ENCODE results near the gene LRRTM4.

Gene LRRTM4

DNA sequence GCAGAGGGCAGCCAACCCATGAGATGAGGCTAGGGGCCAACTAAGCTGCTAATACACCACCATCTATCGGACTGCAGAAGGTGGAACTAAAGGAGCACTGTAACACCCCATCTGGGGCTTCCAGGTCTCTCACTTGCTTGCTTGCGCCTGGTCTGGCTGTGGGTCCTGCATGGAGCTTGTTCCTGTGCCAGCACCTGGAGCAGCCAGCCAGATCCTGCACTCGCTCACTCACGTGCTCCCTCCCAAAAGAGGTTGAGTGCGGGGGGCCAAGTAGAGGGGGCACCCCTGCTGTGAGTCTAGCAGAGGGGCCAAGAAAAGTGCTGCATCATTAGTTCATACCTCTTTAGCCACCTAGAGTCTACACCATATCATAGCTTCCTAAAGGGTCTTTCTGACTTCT is 250.9 kb downstream of the LRRTM4 start:
- no peak for DNase-seq (ENCODE audit: low read depth)
- no peak overlapping the region for H3K4me3 ChIP-seq (ENCODE audit: control insufficient read depth, low read depth, low read length)
- TF ChIP-seq, protein P1, sequence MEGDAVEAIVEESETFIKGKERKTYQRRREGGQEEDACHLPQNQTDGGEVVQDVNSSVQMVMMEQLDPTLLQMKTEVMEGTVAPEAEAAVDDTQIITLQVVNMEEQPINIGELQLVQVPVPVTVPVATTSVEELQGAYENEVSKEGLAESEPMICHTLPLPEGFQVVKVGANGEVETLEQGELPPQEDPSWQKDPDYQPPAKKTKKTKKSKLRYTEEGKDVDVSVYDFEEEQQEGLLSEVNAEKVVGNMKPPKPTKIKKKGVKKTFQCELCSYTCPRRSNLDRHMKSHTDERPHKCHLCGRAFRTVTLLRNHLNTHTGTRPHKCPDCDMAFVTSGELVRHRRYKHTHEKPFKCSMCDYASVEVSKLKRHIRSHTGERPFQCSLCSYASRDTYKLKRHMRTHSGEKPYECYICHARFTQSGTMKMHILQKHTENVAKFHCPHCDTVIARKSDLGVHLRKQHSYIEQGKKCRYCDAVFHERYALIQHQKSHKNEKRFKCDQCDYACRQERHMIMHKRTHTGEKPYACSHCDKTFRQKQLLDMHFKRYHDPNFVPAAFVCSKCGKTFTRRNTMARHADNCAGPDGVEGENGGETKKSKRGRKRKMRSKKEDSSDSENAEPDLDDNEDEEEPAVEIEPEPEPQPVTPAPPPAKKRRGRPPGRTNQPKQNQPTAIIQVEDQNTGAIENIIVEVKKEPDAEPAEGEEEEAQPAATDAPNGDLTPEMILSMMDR (IDR thresholded peaks at IDR 0.05; ENCODE audit: control insufficient read depth, insufficient read depth, low read depth, low read length, missing control alignments): no peak

DNA sequence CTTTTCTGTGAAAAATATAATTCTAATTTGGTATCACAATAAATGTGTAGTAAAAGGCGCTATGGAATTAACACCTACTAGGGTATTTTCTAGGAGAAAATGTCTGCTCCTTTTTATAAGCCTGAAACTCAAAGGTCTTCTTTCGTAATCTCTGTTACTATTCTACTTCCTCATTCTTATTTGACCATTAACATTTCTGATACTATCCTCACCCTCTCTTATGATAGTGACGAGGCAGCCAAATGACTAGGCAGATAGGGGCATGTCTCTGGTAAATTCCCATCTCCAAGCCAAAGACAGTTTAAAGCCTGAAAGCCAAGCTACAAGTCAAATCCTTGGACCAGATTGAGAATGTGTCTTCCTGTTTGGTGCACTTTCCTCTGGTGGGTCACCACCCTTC is 251.7 kb downstream of the LRRTM4 start:
- no peak for DNase-seq (ENCODE audit: low read depth)
- H3K4me3 ChIP-seq (ENCODE audit: control insufficient read depth, low read depth, low read length): no peak overlapping the region
- TF ChIP-seq, protein P1 (IDR thresholded peaks at IDR 0.05; ENCODE audit: control insufficient read depth, insufficient read depth, low read depth, low read length, missing control alignments): no peak

DNA sequence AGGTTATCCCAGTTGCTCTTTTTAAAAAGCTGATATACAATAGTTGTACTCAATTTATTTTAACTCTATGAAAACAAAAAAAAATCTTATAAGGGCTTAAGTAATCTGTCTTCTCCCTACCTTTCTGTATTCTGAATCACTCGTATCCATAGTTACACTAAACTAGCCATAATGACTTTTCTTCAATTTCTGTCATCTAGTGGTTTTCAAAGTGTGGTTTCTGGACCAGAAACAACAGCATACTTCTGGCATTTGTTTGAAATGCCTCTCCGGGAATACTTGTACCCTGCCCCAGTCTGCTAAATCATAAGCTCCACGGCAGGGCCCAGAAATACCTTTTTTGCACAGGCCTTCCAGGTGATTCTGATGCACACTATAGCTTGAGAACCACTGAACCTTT is 253.6 kb downstream of the LRRTM4 start:
- no peak for DNase-seq (ENCODE audit: low read depth)
- TF ChIP-seq, protein P1 (IDR thresholded peaks at IDR 0.05; ENCODE audit: control insufficient read depth, insufficient read depth, low read depth, low read length, missing control alignments): no peak
- no peak overlapping the region for H3K4me3 ChIP-seq (ENCODE audit: control insufficient read depth, low read depth, low read length)

DNA sequence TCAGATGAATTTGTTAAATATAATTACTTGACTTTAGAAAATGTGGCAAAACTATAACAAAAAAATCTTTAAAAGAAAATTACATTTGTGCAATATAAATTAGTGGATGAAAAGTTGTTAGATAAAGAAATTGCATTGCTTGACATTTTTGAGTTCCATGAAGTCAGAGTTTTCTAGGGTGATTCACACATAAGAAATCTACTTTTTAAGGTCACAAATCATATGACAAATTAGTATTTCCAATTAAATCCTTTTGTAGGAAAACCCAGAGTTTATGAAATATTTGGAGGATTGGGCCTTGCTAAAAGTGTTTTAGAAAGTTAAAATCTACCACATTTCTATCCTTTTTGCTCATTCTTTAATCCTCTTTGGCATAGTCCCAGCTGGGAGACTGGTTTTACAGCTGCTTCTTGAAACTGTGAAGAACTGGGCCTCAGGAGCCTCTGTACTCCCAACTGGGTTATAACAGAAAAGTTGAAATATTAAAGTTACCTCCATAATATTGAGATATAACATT is 289.2 kb downstream of the LRRTM4 start:
- TF ChIP-seq, protein P1 (IDR thresholded peaks at IDR 0.05; ENCODE audit: control insufficient read depth, insufficient read depth, low read depth, low read length, missing control alignments): no peak
- no peak for DNase-seq (ENCODE audit: low read depth)
- H3K4me3 ChIP-seq (ENCODE audit: control insufficient read depth, low read depth, low read length): no peak overlapping the region

DNA sequence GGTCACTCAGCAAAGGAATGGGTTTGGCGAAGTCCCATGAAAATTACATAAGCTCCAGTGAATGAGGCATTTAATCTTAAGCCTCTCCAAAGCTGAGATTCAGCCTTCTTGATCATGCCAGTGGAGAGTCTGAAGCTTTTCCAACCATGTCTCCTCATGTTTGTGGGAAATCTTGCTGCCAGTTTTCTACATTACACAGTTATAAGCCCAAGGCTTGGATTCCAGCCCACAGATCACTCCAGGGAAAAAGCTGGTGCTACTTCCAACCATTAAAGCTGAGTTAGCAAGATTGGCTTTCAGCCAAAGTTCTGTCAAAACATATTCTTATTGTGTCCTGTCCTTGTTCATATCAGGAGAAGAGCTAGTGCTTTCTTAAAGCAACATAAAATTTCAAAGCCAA is 293.8 kb downstream of the LRRTM4 start:
- TF ChIP-seq, protein P1 (IDR thresholded peaks at IDR 0.05; ENCODE audit: control insufficient read depth, insufficient read depth, low read depth, low read length, missing control alignments): no peak
- H3K4me3 ChIP-seq (ENCODE audit: control insufficient read depth, low read depth, low read length): no peak overlapping the region
- DNase-seq (ENCODE audit: low read depth): no peak

DNA sequence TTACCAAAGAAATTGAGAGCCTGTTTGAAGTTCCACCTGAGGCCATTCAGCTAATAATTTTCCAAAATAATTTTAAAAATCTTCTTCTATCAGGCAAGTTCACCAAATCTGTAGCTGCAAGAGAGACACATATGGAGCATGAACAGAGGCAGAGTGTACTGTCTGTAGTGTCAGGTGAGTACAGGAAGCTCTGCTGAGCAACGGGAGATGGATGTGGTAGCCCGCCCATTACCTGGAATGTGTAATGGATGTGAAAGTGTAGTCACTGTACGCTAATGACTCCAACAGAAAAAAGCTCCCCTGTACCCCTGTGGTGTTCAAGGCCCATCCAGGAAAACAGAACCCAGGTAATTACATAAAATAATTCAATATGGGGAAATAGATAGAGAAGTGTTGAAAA is 311.5 kb downstream of the LRRTM4 start:
- TF ChIP-seq, protein P1 (IDR thresholded peaks at IDR 0.05; ENCODE audit: control insufficient read depth, insufficient read depth, low read depth, low read length, missing control alignments): no peak
- no peak for DNase-seq (ENCODE audit: low read depth)

DNA sequence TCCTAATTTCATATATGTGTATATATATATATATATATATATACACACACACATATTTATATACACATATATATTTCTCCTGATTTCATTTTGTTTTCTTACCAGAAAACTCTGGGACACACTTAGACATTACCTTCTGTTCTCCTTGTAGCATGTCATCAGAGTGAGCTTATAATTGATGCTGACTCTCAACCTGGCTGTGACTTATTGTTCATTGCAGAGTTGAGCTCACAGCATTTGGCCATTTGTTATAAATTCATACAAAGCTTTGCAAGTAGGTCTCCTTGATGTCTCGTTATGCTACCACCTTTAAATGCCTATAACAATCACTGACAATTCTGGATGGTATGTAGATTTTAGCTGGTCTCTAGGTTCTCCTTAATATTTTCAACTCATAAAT is 314.8 kb downstream of the LRRTM4 start:
- no peak overlapping the region for H3K4me3 ChIP-seq (ENCODE audit: control insufficient read depth, low read depth, low read length)
- no peak for DNase-seq (ENCODE audit: low read depth)
- TF ChIP-seq, protein P1 (IDR thresholded peaks at IDR 0.05; ENCODE audit: control insufficient read depth, insufficient read depth, low read depth, low read length, missing control alignments): no peak

More for the DNA sequence above, 311.5 kb downstream of the LRRTM4 start:
- no peak overlapping the region for H3K4me3 ChIP-seq (ENCODE audit: control insufficient read depth, low read depth, low read length)

Measured in AG09309 (cell line).